Activated CD4-positive, alpha-beta T cell treated with anti-CD3 and anti-CD28 coated beads, Interleukin-2, amount 10 ng/mL, durations not matched to agents 24 days and 14 days (primary cell): Measurements from ENCODE around the gene PPP1R15B. TPM values are rescaled to one million over a fixed set of nuclear protein-coding genes. Genes with fewer than 3 reads are reported as not detected.
A peak's percentile ranks its signal among the peaks of the same experiment; 100 is the strongest.

Source experiments
- DNase-seq: peaks from one replicate; pipeline ENCODE4 v3.0.0; 2022
- H3K27ac Mint-ChIP-seq: one replicate; pipeline ENCODE4 v1.8.0; 2022; ENCODE audit warnings: mild to moderate bottlenecking, mixed read lengths
- H3K27me3 Mint-ChIP-seq: one replicate; pipeline ENCODE4 v1.8.0; 2022; ENCODE audit warnings: mixed read lengths
- H3K36me3 Mint-ChIP-seq: one replicate; pipeline ENCODE4 v1.8.0; 2022; ENCODE audit warnings: low read depth, mild to moderate bottlenecking, mixed read lengths
- H3K4me1 Mint-ChIP-seq: one replicate; pipeline ENCODE4 v1.8.0; 2021; ENCODE audit warnings: mixed read lengths
- H3K4me3 Mint-ChIP-seq: one replicate; pipeline ENCODE4 v1.8.0; 2022; ENCODE audit warnings: mild to moderate bottlenecking, moderate library complexity, mixed read lengths
- H3K9me3 Mint-ChIP-seq: one replicate; pipeline ENCODE4 v1.8.0; 2021; ENCODE audit warnings: mixed read lengths
- intact Hi-C: fragments of 100-400 bp; cut with micrococcal nuclease; formaldehyde crosslinking; loops from one replicate; pipeline ENCODE4 v1.15.1; 2023
- total RNA-seq: library from RNA; stranded (reverse); gene quantifications from 2 replicates; pipeline ENCODE4 v1.2.3, GENCODE V29; 2022

PPP1R15B gene
- total RNA-seq, 1 donor from 2014 or later, result 70.9 TPM

DNA sequence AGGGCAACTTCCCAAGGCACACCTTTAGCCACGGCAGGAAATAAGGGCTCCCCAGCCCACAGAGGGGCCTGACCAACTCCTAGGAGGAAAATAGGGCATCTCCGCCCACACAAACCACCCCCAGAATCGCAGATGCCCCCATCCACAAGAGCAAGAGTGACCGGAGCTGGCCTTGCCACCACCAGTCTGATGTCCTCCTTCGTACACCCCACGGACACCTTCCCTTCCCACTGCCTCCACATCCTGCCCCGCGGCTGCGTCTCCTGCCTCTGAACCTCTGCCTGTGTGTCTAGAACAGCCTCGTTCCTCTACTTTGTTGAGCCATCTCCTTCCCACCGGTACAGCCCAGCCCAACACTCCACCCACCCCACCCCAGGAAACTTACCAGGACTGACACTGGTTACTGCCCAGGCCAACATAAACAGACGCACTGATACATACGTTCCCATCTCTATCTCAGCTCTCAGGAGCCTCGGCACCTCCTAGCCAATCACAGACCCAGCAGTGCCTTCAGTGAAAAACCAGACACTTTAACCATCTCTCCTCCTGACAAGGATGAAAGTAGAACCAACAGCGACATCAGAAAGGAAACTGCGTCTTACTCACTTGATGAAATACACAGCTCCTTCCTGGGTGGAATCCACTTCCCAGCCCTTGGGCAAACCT, 44.3 kb downstream of the PPP1R15B start:
- Mint-ChIP-seq H3K9me3 (no peaks in the 10 kb centered on the region), H3K4me3 (no peak overlapping the region), H3K27me3 (peaks cover 7% of the 10 kb centered on the region), H3K36me3 (no peaks in the 10 kb centered on the region), H3K4me1 (peaks cover 37% of the 10 kb centered on the region), H3K27ac (no peak overlapping the region)
- no peak for DNase-seq
- intact Hi-C loops, result no loop called here

DNA sequence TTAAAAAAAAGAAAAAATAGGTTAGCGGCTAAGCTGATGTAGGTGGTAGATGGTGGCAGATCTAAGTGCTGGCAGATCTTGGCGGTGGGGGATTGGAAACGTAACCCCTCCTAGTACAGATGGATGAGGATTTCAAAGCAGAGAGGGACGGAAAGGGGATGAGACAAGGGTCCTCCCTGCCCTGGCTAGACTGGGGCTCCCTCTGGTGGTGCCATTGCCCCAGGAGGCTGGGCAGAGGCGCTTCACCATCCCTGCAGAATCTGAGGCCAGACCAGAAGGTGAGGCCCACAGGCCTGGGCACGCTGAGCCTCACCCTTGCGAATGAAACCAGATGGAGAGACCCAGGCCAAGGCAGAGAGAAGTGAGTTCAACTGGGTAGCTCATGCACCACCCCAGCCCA, 44.9 kb downstream of the PPP1R15B start:
- Mint-ChIP-seq H3K4me1 (peaks cover 37% of the 10 kb centered on the region), H3K27me3 (peaks cover 2% of the 10 kb centered on the region), H3K27ac (peak overlapping the region; percentile 40), H3K9me3 (no peaks in the 10 kb centered on the region), H3K36me3 (no peaks in the 10 kb centered on the region), H3K4me3 (no peak overlapping the region)
- intact Hi-C loops, result no loop called here
- DNase-seq, result no peak

DNA sequence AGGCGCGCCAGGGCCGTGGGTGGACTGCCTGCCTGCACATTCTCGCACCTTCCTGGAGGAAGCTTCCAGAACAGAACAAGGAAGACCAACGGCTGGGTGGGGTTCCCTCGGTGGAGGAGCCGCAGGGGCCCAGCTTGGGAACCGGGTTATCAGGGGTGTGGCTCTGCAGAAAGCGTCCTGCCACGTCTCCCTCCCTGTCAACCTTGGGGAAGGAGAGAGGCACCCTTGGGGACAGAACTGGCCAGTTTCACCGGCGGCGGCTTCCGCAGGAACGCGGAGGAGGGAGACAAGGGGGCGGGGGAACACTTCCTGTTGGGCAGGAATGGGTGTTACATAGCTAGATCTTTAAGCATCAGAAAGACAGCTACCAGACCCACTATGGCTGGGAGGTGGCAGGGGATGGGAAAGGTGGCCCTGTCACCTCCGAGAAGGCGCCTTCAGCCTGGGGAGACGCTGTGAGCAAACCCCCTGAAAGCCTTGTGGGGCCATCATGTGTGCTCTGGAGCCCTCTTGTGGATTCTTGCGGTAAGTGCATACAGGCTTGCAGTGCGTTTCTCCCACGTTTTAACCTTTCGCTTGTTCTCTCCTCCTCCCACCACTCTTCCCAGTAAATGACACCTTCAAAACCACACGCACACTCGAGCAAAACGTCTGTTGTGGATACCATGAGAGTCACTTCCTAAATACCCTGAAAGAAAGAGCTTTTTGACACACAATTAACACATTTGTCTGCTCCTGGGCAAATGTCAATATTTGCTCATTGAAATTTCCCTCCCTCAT, 48.1 kb downstream of the PPP1R15B start:
- Mint-ChIP-seq H3K27ac (peak overlapping the region; percentile 85), H3K9me3 (no peaks in the 10 kb centered on the region), H3K27me3 (peaks cover 5% of the 10 kb centered on the region), H3K4me3 (peak overlapping the region; percentile 73), H3K4me1 (peaks cover 40% of the 10 kb centered on the region), H3K36me3 (no peaks in the 10 kb centered on the region)
- DNase-seq, result peak; percentile 91
- intact Hi-C loops, result loop anchor here (1.0 to 5.0 kb wide), 10 partner anchors 35 to 502 kb away; partner anchors contain the start of gene SNRPE

DNA sequence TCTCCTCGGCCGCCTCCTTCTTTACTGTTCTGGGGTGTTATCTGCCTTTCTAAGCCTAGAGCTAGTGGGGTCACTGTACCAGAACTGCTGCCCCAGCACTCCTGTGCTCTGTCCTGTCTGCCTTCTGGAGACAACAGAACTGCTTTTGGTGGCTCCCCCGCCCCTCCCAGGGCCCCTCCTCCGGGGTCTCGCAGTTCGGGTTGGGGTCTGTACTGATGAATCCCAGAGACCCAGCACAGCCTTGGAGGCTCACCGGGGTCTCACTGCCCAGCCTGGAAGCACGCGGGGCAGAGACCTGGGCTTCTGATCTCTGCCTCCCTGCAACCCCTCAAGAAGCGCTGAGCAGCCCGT, 48.7 kb downstream of the PPP1R15B start:
- H3K27me3 Mint-ChIP-seq, result peaks cover 5% of the 10 kb centered on the region
- peak overlapping the region; percentile 85 for H3K27ac Mint-ChIP-seq
- no peaks in the 10 kb centered on the region for H3K36me3 Mint-ChIP-seq
- H3K4me3 Mint-ChIP-seq, result peak overlapping the region; percentile 73
- intact Hi-C loops, result loop anchor here (1.0 to 5.0 kb wide), 10 partner anchors 35 to 502 kb away; partner anchors contain the start of gene SNRPE
- peaks cover 38% of the 10 kb centered on the region for H3K4me1 Mint-ChIP-seq
- no peaks in the 10 kb centered on the region for H3K9me3 Mint-ChIP-seq
- no peak for DNase-seq

DNA sequence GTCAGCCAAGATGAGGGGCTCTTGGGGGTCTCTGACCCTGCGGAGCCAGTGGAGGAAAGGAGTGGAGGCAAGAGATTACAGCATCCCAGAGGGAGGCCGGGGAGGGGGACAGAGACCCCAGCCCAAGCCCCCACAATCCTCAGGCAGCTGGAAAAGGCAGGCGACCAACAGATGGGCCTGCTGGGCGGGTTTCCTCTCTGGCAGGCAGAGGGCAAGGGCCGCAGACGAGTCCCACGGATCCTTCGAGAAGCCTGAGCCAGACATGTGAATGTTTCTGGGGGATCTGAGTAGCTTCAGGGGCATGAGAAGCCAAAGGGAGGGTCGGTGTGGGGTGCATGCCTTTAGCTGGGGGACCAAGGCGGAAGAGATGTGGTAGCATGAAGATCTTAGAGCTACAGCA, 49.8 kb downstream of the PPP1R15B start:
- Mint-ChIP-seq H3K27ac (peak overlapping the region; percentile 34), H3K4me3 (no peak overlapping the region), H3K36me3 (no peaks in the 10 kb centered on the region), H3K27me3 (peaks cover 11% of the 10 kb centered on the region), H3K9me3 (no peaks in the 10 kb centered on the region), H3K4me1 (peaks cover 36% of the 10 kb centered on the region)
- intact Hi-C loops, result loop anchor here (2.0 to 5.0 kb wide), 3 partner anchors 59 to 155 kb away; no protein-coding TSS in a partner anchor
- DNase-seq, result no peak

DNA sequence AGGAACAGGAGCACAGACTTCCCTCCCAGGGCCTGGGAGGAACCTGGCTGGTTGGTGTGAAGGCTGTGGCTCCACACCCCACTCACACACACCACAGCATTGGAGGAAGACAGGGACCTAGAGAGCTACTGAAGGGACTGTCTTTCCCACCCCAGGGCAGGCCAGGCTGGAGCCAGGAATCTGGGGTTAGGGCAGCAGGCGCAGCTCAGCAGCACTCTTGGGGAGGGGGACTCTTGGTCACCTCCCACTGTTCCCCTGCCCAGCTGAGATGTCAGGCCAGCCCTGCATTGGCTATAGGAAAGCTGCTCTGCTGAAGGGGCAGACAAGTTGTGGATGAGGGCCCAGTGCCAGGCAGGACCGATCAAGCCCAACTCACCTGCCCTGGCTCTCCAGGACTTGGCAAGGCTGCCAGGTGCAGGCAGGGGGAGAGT, 50.3 kb downstream of the PPP1R15B start:
- H3K9me3 Mint-ChIP-seq, result no peaks in the 10 kb centered on the region
- H3K4me3 Mint-ChIP-seq, result no peak overlapping the region
- intact Hi-C loops, result loop anchor here (5.0 kb wide), 2 partner anchors 59 to 141 kb away; no protein-coding TSS in a partner anchor
- peaks cover 36% of the 10 kb centered on the region for H3K4me1 Mint-ChIP-seq
- DNase-seq, result no peak
- no peaks in the 10 kb centered on the region for H3K36me3 Mint-ChIP-seq
- peak overlapping the region; percentile 34 for H3K27ac Mint-ChIP-seq
- H3K27me3 Mint-ChIP-seq, result peaks cover 11% of the 10 kb centered on the region

DNA sequence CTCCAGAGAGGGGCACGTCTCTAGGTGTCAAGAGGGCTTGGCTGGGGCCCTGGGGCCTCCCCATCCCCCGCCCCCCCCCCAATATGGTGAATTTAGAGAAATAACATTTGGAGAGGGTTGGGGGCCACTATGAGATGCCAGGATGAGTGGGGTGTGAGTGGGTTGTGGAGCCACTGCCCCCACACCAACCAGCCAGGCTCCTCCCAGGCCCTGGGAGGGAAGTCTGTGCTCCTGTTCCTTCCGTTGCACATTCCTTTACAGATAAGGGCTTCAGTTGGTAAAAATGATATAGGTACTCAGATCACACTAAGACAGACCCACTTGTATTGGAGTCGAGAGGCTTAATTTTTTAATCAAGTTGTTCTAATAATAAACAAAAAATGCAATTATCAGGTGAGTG, 51.3 kb downstream of the PPP1R15B start:
- peaks cover 30% of the 10 kb centered on the region for H3K4me1 Mint-ChIP-seq
- intact Hi-C loops, result loop anchor here (5.0 kb wide), 2 partner anchors 58 to 142 kb away; no protein-coding TSS in a partner anchor
- H3K36me3 Mint-ChIP-seq, result no peaks in the 10 kb centered on the region
- no peak for DNase-seq
- H3K4me3 Mint-ChIP-seq, result no peak overlapping the region
- peaks cover 11% of the 10 kb centered on the region for H3K27me3 Mint-ChIP-seq
- no peak overlapping the region for H3K27ac Mint-ChIP-seq
- no peaks in the 10 kb centered on the region for H3K9me3 Mint-ChIP-seq

DNA sequence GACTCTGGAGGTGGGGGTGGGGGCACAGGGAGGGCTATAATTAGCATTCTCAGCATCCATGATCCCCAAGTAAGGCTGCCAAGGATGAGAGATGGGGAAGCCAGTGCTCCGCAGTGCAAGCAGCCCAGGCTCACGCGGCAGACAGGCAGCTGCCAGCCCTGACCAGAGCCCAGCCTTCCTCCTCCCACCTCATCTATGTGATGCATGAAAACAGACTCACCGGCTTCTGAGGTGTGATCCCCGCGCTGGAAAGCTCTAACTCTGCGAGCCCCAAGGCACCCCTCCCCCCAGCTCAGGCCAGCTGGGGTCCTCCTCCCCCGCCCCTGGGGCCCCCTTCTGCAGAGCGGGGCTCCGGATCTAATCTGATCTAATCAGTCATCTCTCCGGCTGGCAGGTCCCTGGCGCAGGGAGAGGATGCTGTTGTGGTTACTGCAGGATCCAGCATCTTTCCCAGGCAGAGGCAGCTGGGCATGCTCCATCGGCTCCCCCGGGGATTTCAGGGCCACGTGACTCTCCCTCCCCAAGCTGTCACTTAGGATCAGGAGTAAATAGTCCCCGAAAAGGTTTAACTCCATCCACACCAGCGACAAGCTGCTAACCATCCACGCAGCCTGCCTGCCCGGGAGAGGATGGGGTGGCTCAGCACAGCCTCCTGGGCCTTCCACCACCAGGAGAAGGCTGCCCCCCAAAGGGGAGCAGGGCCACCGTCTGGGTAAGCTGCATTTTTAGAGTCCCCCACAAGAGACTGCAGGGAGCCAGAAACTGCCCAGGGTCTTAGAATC, 52.0 kb downstream of the PPP1R15B start, which contains the start of gene PLEKHA6:
Gene PLEKHA6, minus strand, starts transcription at position 456 of the 782 bp plus-strand sequence. CDS start 86,202 bp downstream, outside the sequence.
- no peaks in the 10 kb centered on the region for H3K9me3 Mint-ChIP-seq
- H3K27me3 Mint-ChIP-seq, result peaks cover 11% of the 10 kb centered on the region
- no peaks in the 10 kb centered on the region for H3K36me3 Mint-ChIP-seq
- DNase-seq, result no peak
- intact Hi-C loops, result loop anchor here (5.0 kb wide), 2 partner anchors 57 to 143 kb away; no protein-coding TSS in a partner anchor
- H3K4me1 Mint-ChIP-seq, result peaks cover 24% of the 10 kb centered on the region
- H3K27ac Mint-ChIP-seq, result no peak within 1 kb of the TSS
- H3K4me3 Mint-ChIP-seq, result no peak within 1 kb of the TSS

DNA sequence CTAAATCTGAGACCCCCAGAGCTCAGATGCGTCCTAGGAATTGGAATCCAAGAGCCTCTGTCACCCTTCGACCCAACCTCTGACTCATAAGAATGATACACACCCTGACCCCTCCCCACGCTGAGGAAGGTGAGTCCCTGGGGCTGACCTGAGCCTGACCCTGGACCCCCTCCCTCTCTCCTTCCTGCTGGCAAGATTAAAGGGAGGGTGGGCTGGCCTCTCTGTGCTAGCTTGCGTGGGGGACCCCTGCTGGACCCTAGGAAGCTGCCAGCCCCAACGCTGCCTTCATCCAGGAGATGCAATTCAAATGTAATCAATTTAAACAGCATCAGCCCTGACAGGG, 52.5 kb downstream of the PPP1R15B start:
- DNase-seq, result no peak
- no peak overlapping the region for H3K27ac Mint-ChIP-seq
- peaks cover 11% of the 10 kb centered on the region for H3K27me3 Mint-ChIP-seq
- intact Hi-C loops, result no loop called here
- H3K4me1 Mint-ChIP-seq, result peaks cover 19% of the 10 kb centered on the region
- H3K4me3 Mint-ChIP-seq, result no peak overlapping the region
- no peaks in the 10 kb centered on the region for H3K36me3 Mint-ChIP-seq
- no peaks in the 10 kb centered on the region for H3K9me3 Mint-ChIP-seq

DNA sequence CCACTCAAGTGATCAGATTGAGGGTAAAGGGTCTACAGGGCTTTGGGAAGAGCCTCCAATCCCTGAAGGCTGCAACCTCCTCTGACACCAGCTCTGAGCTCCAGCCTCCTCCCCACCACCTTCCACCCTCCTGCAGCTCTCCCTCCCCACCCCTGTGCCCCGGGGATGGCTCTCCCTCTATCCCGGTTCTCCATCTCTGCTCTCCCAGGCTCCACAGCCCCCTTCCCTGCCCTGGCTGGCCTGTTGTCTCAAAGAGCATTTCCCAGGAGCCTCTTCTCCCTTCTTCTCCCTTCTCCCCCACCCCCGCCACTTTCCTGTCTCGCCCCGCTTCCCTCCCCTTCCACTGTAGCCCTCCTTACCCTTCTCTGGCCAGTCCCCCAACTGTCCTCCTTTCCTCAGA, 53.0 kb downstream of the PPP1R15B start:
- H3K4me3 Mint-ChIP-seq, result no peak overlapping the region
- H3K4me1 Mint-ChIP-seq, result peaks cover 14% of the 10 kb centered on the region
- H3K27me3 Mint-ChIP-seq, result peaks cover 11% of the 10 kb centered on the region
- H3K9me3 Mint-ChIP-seq, result no peaks in the 10 kb centered on the region
- DNase-seq, result no peak
- no peaks in the 10 kb centered on the region for H3K36me3 Mint-ChIP-seq
- intact Hi-C loops, result no loop called here
- H3K27ac Mint-ChIP-seq, result no peak overlapping the region

DNA sequence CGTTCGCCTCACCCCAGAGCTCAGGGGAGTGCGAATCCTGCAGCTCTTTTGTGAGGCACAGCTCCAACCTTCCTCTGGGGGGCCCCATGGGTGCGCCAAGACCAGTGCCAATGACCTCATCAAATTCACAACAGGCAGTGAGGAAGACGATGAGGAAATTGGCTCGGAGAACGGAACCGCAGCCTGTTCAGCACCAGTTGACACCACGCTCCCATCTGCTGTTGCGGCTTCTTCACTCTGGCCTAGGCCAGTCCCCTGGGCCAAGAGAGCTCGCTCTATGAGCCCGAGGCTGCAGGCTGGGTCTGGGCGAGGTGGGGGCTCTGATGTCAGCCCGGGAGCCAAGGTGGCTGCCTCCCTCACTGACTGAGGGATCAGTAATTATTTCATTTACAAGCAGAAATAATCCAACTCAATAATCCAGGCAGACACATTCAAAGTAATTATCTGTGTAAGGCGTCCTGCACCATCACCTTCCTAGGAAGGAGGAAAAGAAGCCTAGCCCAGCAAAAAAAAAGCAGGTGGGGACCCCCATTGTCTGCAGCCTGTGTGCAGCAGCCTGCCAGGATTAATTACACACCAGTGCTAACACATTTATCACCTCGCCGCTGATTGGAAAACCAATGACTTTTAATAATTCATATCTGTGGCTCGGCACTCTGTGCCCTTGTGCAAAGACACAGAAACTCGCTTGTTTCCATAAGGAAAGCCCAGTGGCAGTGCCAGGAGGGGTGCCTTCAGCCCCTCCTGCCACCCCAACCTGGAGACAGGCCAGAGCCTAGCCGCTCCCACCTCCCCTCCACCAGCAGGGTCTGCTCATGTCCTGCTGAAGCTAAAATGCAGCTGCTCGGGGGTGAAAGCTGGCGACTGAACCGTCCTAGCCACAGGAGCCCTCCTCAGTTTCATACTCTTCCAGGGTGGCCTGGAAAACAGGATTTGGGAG, 53.8 kb downstream of the PPP1R15B start:
- peaks cover 8% of the 10 kb centered on the region for H3K4me1 Mint-ChIP-seq
- H3K36me3 Mint-ChIP-seq, result no peaks in the 10 kb centered on the region

DNA sequence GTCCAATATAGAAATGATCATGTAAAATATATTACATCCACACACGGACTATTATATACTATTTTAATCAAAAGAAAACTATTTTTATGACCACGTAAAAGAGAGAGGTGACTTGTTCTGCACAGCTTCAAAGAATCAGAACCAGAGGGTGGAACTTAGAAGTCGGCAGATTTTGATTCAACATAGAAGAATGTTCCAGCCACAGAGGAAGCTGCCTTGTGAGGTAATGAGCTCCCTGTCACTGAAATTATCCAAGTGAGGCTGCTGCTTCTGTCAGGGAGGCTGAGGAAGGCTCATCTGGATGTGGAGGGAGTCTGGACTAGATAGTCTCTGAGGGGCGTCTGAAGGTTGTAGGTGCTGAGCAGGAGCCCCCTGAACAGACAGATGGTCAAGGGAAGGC, 54.6 kb downstream of the PPP1R15B start:
- Mint-ChIP-seq H3K27me3 (peaks cover 11% of the 10 kb centered on the region), H3K4me1 (peaks cover 5% of the 10 kb centered on the region), H3K27ac (no peak overlapping the region), H3K9me3 (no peaks in the 10 kb centered on the region), H3K4me3 (no peak overlapping the region), H3K36me3 (no peaks in the 10 kb centered on the region)
- intact Hi-C loops, result no loop called here
- no peak for DNase-seq

More for the DNA sequence above, 53.8 kb downstream of the PPP1R15B start:
- intact Hi-C loops, result no loop called here
- DNase-seq, result no peak
- peaks cover 11% of the 10 kb centered on the region for H3K27me3 Mint-ChIP-seq
- H3K9me3 Mint-ChIP-seq, result no peaks in the 10 kb centered on the region
- H3K4me3 Mint-ChIP-seq, result no peak overlapping the region
- H3K27ac Mint-ChIP-seq, result no peak overlapping the region

DNA sequence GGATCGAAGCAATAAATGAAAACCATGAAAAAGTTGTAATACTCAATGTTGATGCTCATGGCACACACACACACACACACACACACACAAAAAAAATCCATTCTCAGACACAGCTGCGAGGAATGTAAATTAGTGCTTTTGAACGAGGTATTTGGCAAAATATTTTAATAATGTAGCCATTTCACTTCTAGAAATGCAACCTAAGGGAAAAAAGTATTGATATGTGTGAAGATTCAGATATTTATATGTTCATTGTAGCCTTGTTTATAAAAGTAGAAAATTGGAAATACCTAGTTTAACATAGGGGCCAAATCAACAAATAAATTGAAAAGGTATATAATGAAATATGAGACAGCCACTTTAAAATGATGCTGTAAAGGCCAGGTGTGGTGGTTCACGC, 55.7 kb downstream of the PPP1R15B start:
- intact Hi-C loops, result no loop called here
- no peak for DNase-seq
- Mint-ChIP-seq H3K27me3 (peaks cover 11% of the 10 kb centered on the region), H3K27ac (no peak overlapping the region), H3K36me3 (no peaks in the 10 kb centered on the region), H3K9me3 (no peaks in the 10 kb centered on the region), H3K4me1 (peaks cover 5% of the 10 kb centered on the region), H3K4me3 (no peak overlapping the region)
